Keratinocyte (primary cell): ENCODE data around the gene CLNK.

Experiments used
- EZH2 ChIP-seq: IDR thresholded peaks from one replicate; pipeline ENCODE4 v1.6.1; 2012; ENCODE audit warnings: inconsistent platforms, mild to moderate bottlenecking, low read length, moderate library complexity
- TF ChIP-seq, protein P1 (sequence below), 3 experiments: IDR thresholded peaks in 1 of 3; conservative IDR thresholded peaks in 1 of 3; optimal IDR thresholded peaks in 1 of 3; 2 replicates in 2 of 3; 3 replicates in 1 of 3; pipeline versions ENCODE3 to v1.5.1; 2011; ENCODE audit warnings: low read length in 3 of 3, mild to moderate bottlenecking in 3 of 3, moderate library complexity in 2 of 3, control low read depth in 1 of 3, inconsistent platforms in 1 of 3; ENCODE audit not compliant: insufficient read depth in 2 of 3; ENCODE audit errors: extremely low read depth in 1 of 3

DNA sequence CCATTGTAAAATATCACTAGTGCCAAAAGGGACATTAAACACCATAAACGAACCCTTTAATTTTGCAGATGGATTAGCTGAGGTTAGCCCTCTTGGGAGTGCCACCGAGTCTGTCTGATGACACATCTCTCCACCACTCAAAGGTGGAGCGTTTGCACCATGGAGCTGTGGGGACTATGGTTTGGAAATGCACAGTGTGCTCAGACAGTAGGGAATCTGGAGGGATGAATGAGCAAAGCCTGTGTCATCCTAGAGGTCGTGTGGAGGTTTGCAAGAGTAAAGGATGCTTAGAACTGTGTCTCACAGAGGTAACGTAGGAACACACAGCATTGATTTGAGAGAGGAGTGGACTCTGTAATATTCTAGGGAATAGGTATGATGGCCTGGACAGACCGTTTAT lies 93.7 kb downstream of the CLNK start:
- TF ChIP-seq, protein P1, sequence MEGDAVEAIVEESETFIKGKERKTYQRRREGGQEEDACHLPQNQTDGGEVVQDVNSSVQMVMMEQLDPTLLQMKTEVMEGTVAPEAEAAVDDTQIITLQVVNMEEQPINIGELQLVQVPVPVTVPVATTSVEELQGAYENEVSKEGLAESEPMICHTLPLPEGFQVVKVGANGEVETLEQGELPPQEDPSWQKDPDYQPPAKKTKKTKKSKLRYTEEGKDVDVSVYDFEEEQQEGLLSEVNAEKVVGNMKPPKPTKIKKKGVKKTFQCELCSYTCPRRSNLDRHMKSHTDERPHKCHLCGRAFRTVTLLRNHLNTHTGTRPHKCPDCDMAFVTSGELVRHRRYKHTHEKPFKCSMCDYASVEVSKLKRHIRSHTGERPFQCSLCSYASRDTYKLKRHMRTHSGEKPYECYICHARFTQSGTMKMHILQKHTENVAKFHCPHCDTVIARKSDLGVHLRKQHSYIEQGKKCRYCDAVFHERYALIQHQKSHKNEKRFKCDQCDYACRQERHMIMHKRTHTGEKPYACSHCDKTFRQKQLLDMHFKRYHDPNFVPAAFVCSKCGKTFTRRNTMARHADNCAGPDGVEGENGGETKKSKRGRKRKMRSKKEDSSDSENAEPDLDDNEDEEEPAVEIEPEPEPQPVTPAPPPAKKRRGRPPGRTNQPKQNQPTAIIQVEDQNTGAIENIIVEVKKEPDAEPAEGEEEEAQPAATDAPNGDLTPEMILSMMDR (optimal IDR thresholded peaks at IDR 0.05 in 1 of 3, IDR thresholded peaks at IDR 0.05 in 1 of 3, conservative IDR thresholded peaks at IDR 0.05 in 1 of 3; ENCODE audit: extremely low read depth in 1 of 3, insufficient read depth in 2 of 3, low read length in 3 of 3): no peak
- TF ChIP-seq EZH2: no peak
